GM12878 (cell line): ENCODE results near the gene FAM114A2. TPM values are rescaled to one million over a fixed set of nuclear protein-coding genes. Genes with fewer than 3 reads are reported as not detected.

Experiments
- ATAC-seq: fragments of 200-7000 bp; cut with Tn5 transposase; 3 replicates; pipeline ENCODE4 v1.9.1; 2020; ENCODE audit warnings: mild to moderate bottlenecking, moderate library complexity
- BruUV-seq: library from RNA; stranded (reverse); fragments of 400-500 nt; replicated peaks from 2 replicates; lab custom pipeline; 2021; lab: Mats Ljungman, UMichigan
- CTCF ChIA-PET: fragments of 300-600 bp; sonication (Branson Sonifier 250); formaldehyde crosslinking; extraction: SDS; loops from one replicate; lab custom pipeline; 2021; ENCODE audit warnings: inconsistent platforms; lab: Yijun Ruan, JAX
- POLR2A ChIA-PET: fragments of 350-600 bp; formaldehyde crosslinking; extraction: SDS; loops from one replicate; lab custom pipeline; 2021; ENCODE audit warnings: inconsistent platforms; lab: Charles Lee
- RAD21 ChIA-PET: fragments of 300-600 bp; sonication (Branson Sonifier 250); formaldehyde crosslinking; loops from one replicate; lab custom pipeline; 2023; ENCODE audit warnings: antibody characterized with exemption; ENCODE audit not compliant: unreplicated experiment; lab: Charles Lee
- SMC1A ChIA-PET: fragments of 300-600 bp; sonication (Branson Sonifier 250); formaldehyde crosslinking; loops from one replicate; lab custom pipeline; 2023; ENCODE audit not compliant: unreplicated experiment, uncharacterized antibody; lab: Charles Lee
- DNase-seq: peaks from one replicate; pipeline ENCODE4 v3.0.0-alpha.2; 2011; ENCODE audit warnings: low read depth, low spot score
- FAIRE-seq: peaks from 3 replicates; lab custom pipeline; 2011; peaks lifted over from hg19 to GRCh38; lab: Jason Lieb, UNC
- H2AFZ ChIP-seq: 2 replicates; pipeline ENCODE4 v1.6.0; 2011; ENCODE audit warnings: low read depth, low read length, control low read depth; ENCODE audit not compliant: control insufficient read depth
- H3K27ac ChIP-seq: 2 replicates; pipeline ENCODE4 v1.5.1; 2011; ENCODE audit warnings: control low read depth; ENCODE audit not compliant: control insufficient read depth, insufficient read depth
- H3K27me3 ChIP-seq, 2 experiments: replicated peaks in 1 of 2; 2 replicates each; pipeline versions ENCODE4 v1.6.0 to v1.6.1; 2011; ENCODE audit warnings: low read length in 1 of 2; ENCODE audit not compliant: control insufficient read depth in 2 of 2, insufficient read depth in 2 of 2
- H3K36me3 ChIP-seq, 2 experiments: 2 replicates each; pipeline ENCODE4 v1.5.1; 2011; ENCODE audit warnings: low read length in 1 of 2; ENCODE audit not compliant: control insufficient read depth in 2 of 2, insufficient read depth in 2 of 2
- H3K4me1 ChIP-seq: 2 replicates; pipeline ENCODE4 v1.6.1; 2011; ENCODE audit warnings: mild to moderate bottlenecking, low read length, moderate library complexity, mixed read lengths; ENCODE audit not compliant: control insufficient read depth, insufficient read depth
- H3K4me2 ChIP-seq: 2 replicates; pipeline ENCODE4 v1.6.0; 2011; ENCODE audit warnings: control low read depth; ENCODE audit not compliant: control insufficient read depth, insufficient read depth
- H3K4me3 ChIP-seq: fragments of 200-600 bp; sonication (generic); 2 replicates; pipeline ENCODE4 v1.5.1; 2016
- H3K79me2 ChIP-seq: 2 replicates; pipeline ENCODE4 v1.6.0; 2011; ENCODE audit warnings: low read length; ENCODE audit not compliant: control insufficient read depth, insufficient read depth
- H3K9ac ChIP-seq: 2 replicates; pipeline ENCODE4 v1.8.0; 2011; ENCODE audit warnings: low read length, control low read depth, mixed read lengths; ENCODE audit not compliant: control insufficient read depth, insufficient read depth
- H3K9me3 ChIP-seq: replicated peaks from 3 replicates; pipeline ENCODE4 v1.5.1; 2011; ENCODE audit warnings: mild to moderate bottlenecking, low read length; ENCODE audit not compliant: control insufficient read depth, insufficient read depth
- H4K20me1 ChIP-seq: 2 replicates; pipeline ENCODE4 v1.6.0; 2011; ENCODE audit not compliant: control insufficient read depth, insufficient read depth
- CHD2 ChIP-seq: IDR thresholded peaks from 2 replicates; pipeline ENCODE4 v1.6.1; 2011; ENCODE audit warnings: low read depth, low read length, improper control_type of control experiment, borderline replicate concordance
- CREB1 ChIP-seq: IDR thresholded peaks from 2 replicates; pipeline ENCODE4 v1.6.1; 2012; ENCODE audit warnings: low read depth, mild to moderate bottlenecking, inconsistent platforms
- FOS ChIP-seq: IDR thresholded peaks from 3 replicates; pipeline ENCODE4 v1.6.1; 2011; ENCODE audit warnings: borderline replicate concordance; ENCODE audit not compliant: insufficient read length; ENCODE audit errors: extremely low read depth
- GATAD2B ChIP-seq: fragments of 450-650 bp; conservative IDR thresholded peaks from 2 replicates; pipeline ENCODE4 v1.6.1; 2017; ENCODE audit warnings: low read depth, mild to moderate bottlenecking, moderate library complexity
- HDGF ChIP-seq: fragments of 450-650 bp; IDR thresholded peaks from 2 replicates; pipeline ENCODE4 v1.6.1; 2016; ENCODE audit warnings: antibody characterized with exemption
- POLR2A ChIP-seq: IDR thresholded peaks from 2 replicates; pipeline ENCODE4 v1.6.1; 2011; ENCODE audit warnings: low read depth, mild to moderate bottlenecking, low read length
- SIN3A ChIP-seq: IDR thresholded peaks from 2 replicates; pipeline ENCODE4 v1.6.1; 2012; ENCODE audit warnings: low read depth, low read length, improper control_type of control experiment
- SKIL ChIP-seq: fragments of 450-650 bp; IDR thresholded peaks from 2 replicates; pipeline ENCODE4 v1.6.1; 2017; ENCODE audit warnings: mild to moderate bottlenecking, low read depth, inconsistent platforms; ENCODE audit not compliant: poor library complexity, severe bottlenecking
- SMARCA5 ChIP-seq: fragments of 450-650 bp; IDR thresholded peaks from 2 replicates; pipeline ENCODE4 v1.6.1; 2017; ENCODE audit warnings: mild to moderate bottlenecking
- TCF12 ChIP-seq: IDR thresholded peaks from 2 replicates; pipeline ENCODE4 v1.6.1; 2011; ENCODE audit warnings: low read depth, mild to moderate bottlenecking, low read length
- TCF7 ChIP-seq: IDR thresholded peaks from 2 replicates; pipeline ENCODE4 v1.6.1; 2014; ENCODE audit warnings: antibody characterized with exemption, borderline replicate concordance
- USF2 ChIP-seq: IDR thresholded peaks from 2 replicates; pipeline ENCODE4 v1.6.1; 2011; ENCODE audit warnings: low read depth, low read length, improper control_type of control experiment, borderline replicate concordance
- YBX1 ChIP-seq: fragments of 450-650 bp; IDR thresholded peaks from 2 replicates; pipeline ENCODE4 v1.6.1; 2016; ENCODE audit warnings: antibody characterized with exemption
- ZSCAN29 ChIP-seq: fragments of 450-650 bp; IDR thresholded peaks from 2 replicates; pipeline ENCODE4 v1.6.1; 2017; ENCODE audit warnings: mild to moderate bottlenecking, moderate library complexity
- WGBS: methylation state at CpG from one replicate; pipeline ENCODE4 v1.1.6; 2016; ENCODE audit warnings: low lambda C conversion rate; ENCODE audit not compliant: insufficient replicate concordance, insufficient coverage; ENCODE audit errors: missing lambda C conversion rate; 5-methylcytosine and 5-hydroxymethylcytosine counted together
- in situ Hi-C: fragments of 300-500 bp; cut with MboI; formaldehyde crosslinking; loops from 9 replicates; pipeline ENCODE4 v1.14.3; 2018; ENCODE audit warnings: mixed read lengths
- intact Hi-C: fragments of 100-400 bp; cut with micrococcal nuclease; formaldehyde crosslinking; loops from one replicate; pipeline ENCODE4 v1.14.2; 2022; ENCODE audit not compliant: unreplicated experiment
- polyA plus RNA-seq, 11 experiments: library from polyadenylated mRNA; depleted of rRNA in 4 of 11; unstranded in 6 of 11; stranded (reverse) in 5 of 11; fragments of >200 nt; fragmentation: Nextera tagmentation in 4 of 11; fragmentation: Illumina TruSeq in 1 of 11; extraction: Ambion mirVana in 4 of 11; extraction: Trizol in 1 of 11; gene quantifications; 1 replicate in 1 of 11; 2 replicates in 10 of 11; pipeline versions ENCODE4 v1.2.1 to v1.2.3, GENCODE V29; 2011 to 2016; ENCODE audit warnings: inconsistent platforms in 2 of 11, missing spikeins in 2 of 11, low read depth in 1 of 11
- total RNA-seq, 4 experiments: library from RNA; depleted of rRNA in 3 of 4; stranded (reverse); fragments of >200 nt in 3 of 4; fragmentation: Illumina TruSeq in 1 of 4; extraction: Trizol in 1 of 4; gene quantifications; 2 replicates each; pipeline versions ENCODE4 v1.2.1 to v1.2.3, GENCODE V29; 2013 to 2021

The FAM114A2 gene
- total and polyA plus RNA-seq, 10 of the 15 experiments (the other 5 are each of a cell fraction or from before 2014, with no cell fraction given) = 16.8 to 32.8 (median 24.3) TPM

GRCh38 chr5:154010660-154011059 lies 28.1 kb downstream of the FAM114A2 start (continued):
- no peak for TF ChIP-seq USF2
- no peak for TF ChIP-seq FOS

- Histone ChIP-seq H4K20me1 (no peaks in the 10 kb centered on the region), H3K4me3 (no peak overlapping the region), H3K27ac (no peak overlapping the region), H3K36me3 (peaks cover 0 to 4% of the 10 kb centered on the region in 2 experiments; a peak in 2 of 4 replicates), H3K4me1 (no peaks in the 10 kb centered on the region), H3K9me3 (no peaks in the 10 kb centered on the region), H2AFZ (no peak overlapping the region), H3K9ac (no peak overlapping the region), H3K4me2 (no peak overlapping the region), H3K79me2 (no peaks in the 10 kb centered on the region), H3K27me3 (no peaks in the 10 kb centered on the region)
- ATAC-seq (no peak), FAIRE-seq (no peak), DNase-seq (no peak)
- ChIA-PET SMC1A (interaction anchor here (1.0 kb wide), 2 partner anchors 41 to 399 kb away, joined by 3 read pairs; no protein-coding TSS in a partner anchor), RAD21 (no interaction called here), POLR2A (no interaction called here), CTCF (interaction anchor here (1.2 to 1.5 kb wide), 2 partner anchors 10 to 66 kb away, joined by 4 to 5 read pairs; no protein-coding TSS in a partner anchor)
- in situ Hi-C loops = no loop called here
- WGBS = 88% methylated on average over 1 of the region's 1 CpG
- TF ChIP-seq SIN3A = no peak
- no peak for TF ChIP-seq SMARCA5
- TF ChIP-seq YBX1 = no peak
- no peak for TF ChIP-seq POLR2A
- no peak for TF ChIP-seq TCF12
- TF ChIP-seq SKIL = no peak
- no peak for TF ChIP-seq GATAD2B
- TF ChIP-seq HDGF = no peak
- no peak for TF ChIP-seq CHD2
- TF ChIP-seq TCF7 = no peak
- TF ChIP-seq CREB1 = no peak
- TF ChIP-seq ZSCAN29 = no peak
- BruUV-seq = no TSS peak
- intact Hi-C loops = no loop called here
Observed at GRCh38 chr5:154005648-154006047, 33.1 kb downstream of the FAM114A2 start.
